ENCODE data around the gene ENOSF1. TPM values are rescaled to one million over a fixed set of nuclear protein-coding genes. Genes with fewer than 3 reads are reported as not detected.

Gene ENOSF1
- total and polyA plus RNA-seq, 2 of the 13 experiments (the other 11 are each of a cell fraction or from before 2014, with no cell fraction given): 37.6 to 40.1 TPM

DNA sequence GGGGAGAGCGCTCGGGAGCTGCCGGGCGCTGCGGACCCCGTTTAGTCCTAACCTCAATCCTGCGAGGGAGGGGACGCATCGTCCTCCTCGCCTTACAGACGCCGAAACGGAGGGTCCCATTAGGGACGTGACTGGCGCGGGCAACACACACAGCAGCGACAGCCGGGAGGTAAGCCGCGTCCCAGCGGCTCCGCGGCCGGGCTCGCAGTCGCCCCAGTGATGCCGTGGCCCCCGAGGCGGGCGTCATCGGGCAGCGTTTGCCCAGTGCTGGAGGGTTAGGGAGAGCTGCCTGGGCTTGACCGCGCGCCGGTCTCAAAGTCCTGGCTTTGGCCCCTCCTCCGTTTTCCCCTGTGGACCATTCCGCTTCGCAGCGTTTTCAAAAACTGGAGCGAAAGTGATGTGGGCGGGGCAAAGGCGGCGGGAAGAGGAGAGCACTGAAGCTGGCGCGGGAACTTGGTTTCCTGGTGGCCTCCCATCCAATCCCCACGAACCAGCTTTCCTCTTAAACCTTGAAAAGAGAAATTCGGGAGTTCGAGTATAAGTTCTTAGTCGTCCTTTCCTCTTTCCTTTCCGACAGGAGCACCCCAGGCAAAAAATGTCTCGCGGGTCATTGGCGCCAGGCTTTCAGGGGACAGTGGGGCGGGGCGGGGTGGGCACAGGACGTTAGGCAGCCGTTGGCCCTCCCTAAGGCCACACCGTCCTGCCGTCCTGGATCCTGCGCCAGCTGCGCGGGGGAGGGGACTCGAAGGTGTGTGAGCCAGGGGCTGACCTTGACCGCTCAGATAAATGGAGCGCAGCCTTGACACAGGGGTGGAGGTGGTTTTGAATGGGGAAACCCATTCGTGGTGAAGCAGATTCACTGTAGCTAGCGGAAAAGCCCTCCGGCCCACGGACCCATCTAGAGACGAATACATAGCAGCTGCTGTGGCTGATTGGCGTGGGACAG is 54.2 kb downstream of the ENOSF1 start (continued):
- TF ChIP-seq, protein P1, sequence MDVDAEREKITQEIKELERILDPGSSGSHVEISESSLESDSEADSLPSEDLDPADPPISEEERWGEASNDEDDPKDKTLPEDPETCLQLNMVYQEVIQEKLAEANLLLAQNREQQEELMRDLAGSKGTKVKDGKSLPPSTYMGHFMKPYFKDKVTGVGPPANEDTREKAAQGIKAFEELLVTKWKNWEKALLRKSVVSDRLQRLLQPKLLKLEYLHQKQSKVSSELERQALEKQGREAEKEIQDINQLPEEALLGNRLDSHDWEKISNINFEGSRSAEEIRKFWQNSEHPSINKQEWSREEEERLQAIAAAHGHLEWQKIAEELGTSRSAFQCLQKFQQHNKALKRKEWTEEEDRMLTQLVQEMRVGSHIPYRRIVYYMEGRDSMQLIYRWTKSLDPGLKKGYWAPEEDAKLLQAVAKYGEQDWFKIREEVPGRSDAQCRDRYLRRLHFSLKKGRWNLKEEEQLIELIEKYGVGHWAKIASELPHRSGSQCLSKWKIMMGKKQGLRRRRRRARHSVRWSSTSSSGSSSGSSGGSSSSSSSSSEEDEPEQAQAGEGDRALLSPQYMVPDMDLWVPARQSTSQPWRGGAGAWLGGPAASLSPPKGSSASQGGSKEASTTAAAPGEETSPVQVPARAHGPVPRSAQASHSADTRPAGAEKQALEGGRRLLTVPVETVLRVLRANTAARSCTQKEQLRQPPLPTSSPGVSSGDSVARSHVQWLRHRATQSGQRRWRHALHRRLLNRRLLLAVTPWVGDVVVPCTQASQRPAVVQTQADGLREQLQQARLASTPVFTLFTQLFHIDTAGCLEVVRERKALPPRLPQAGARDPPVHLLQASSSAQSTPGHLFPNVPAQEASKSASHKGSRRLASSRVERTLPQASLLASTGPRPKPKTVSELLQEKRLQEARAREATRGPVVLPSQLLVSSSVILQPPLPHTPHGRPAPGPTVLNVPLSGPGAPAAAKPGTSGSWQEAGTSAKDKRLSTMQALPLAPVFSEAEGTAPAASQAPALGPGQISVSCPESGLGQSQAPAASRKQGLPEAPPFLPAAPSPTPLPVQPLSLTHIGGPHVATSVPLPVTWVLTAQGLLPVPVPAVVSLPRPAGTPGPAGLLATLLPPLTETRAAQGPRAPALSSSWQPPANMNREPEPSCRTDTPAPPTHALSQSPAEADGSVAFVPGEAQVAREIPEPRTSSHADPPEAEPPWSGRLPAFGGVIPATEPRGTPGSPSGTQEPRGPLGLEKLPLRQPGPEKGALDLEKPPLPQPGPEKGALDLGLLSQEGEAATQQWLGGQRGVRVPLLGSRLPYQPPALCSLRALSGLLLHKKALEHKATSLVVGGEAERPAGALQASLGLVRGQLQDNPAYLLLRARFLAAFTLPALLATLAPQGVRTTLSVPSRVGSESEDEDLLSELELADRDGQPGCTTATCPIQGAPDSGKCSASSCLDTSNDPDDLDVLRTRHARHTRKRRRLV (CRISPR knock-in tag; IDR thresholded peaks at IDR 0.05): peak; percentile 56; the same call in 1 of the 2 replicates
- TF ChIP-seq HNRNPH1 (optimal IDR thresholded peaks at IDR 0.05; ENCODE audit: low read depth, low read length): no peak
- peak; percentile 61; the same call in 1 of the 2 replicates for TF ChIP-seq AKNA (CRISPR knock-in tag; IDR thresholded peaks at IDR 0.05; ENCODE audit: borderline replicate concordance)
- peak; percentile 61; the same call in 1 of the 2 replicates for TF ChIP-seq ZNF264 (CRISPR knock-in tag; IDR thresholded peaks at IDR 0.05)
- TF ChIP-seq ZNF550 (CRISPR knock-in tag; IDR thresholded peaks at IDR 0.05; ENCODE audit: borderline replicate concordance): no peak
- TF ChIP-seq, protein P2, sequence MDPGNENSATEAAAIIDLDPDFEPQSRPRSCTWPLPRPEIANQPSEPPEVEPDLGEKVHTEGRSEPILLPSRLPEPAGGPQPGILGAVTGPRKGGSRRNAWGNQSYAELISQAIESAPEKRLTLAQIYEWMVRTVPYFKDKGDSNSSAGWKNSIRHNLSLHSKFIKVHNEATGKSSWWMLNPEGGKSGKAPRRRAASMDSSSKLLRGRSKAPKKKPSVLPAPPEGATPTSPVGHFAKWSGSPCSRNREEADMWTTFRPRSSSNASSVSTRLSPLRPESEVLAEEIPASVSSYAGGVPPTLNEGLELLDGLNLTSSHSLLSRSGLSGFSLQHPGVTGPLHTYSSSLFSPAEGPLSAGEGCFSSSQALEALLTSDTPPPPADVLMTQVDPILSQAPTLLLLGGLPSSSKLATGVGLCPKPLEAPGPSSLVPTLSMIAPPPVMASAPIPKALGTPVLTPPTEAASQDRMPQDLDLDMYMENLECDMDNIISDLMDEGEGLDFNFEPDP (CRISPR knock-in tag; conservative IDR thresholded peaks at IDR 0.05): no peak
- peak; percentile 67 for TF ChIP-seq AGO1 (IDR thresholded peaks at IDR 0.05; ENCODE audit: low read depth, low read length, poor library complexity, severe bottlenecking)
- TF ChIP-seq ZNF513 (CRISPR knock-in tag; conservative IDR thresholded peaks at IDR 0.05): no peak
- no peak for TF ChIP-seq ZNF672 (CRISPR knock-in tag; IDR thresholded peaks at IDR 0.05)
- TF ChIP-seq CCAR2 (optimal IDR thresholded peaks at IDR 0.05; ENCODE audit: low read depth, low read length): no peak
- TF ChIP-seq, protein P3, sequence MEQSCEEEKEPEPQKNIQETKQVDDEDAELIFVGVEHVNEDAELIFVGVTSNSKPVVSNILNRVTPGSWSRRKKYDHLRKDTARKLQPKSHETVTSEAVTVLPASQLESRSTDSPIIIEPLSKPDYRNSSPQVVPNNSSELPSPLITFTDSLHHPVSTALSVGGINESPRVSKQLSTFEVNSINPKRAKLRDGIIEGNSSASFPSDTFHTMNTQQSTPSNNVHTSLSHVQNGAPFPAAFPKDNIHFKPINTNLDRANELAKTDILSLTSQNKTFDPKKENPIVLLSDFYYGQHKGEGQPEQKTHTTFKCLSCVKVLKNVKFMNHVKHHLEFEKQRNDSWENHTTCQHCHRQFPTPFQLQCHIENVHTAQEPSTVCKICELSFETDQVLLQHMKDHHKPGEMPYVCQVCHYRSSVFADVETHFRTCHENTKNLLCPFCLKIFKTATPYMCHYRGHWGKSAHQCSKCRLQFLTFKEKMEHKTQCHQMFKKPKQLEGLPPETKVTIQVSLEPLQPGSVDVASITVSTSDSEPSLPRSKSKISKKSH (CRISPR knock-in tag; IDR thresholded peaks at IDR 0.05; ENCODE audit: borderline replicate concordance): no peak

All from HepG2 (cell line).